Measurements from ENCODE around the gene PDE3A.

The PDE3A gene

DNA sequence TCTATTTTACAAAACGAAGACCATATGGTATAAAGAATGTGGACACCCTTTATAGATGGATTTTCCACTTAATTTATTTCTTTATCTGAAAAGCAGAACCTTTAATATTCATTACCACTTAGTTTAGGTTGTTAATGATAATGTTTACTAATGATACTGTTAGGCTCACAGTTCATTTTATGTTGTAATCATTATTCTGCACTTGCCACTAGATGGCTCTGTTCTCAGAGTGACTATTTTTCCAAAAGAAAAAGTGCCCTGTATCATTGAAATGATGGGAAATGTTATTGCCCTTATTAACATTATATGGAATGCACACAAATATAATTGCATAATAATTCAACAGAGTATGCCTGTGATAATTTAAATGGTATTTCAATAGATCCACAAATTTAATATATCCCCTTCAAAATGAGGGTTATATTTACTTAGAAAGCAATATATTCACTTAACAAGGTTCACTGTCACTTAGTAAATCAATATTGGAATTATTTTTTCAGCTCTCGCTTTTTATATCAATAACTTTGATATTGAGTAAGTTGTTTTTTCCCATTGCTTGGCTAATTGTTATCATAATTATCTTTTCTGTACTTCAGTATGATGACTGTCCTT, 95.7 kb downstream of the PDE3A start:
- peak; percentile 75 for DNase-seq

- DNase-seq = no peak
Observed at GRCh38 chr12:20469300-20469699, 101.0 kb downstream of the PDE3A start.

DNA sequence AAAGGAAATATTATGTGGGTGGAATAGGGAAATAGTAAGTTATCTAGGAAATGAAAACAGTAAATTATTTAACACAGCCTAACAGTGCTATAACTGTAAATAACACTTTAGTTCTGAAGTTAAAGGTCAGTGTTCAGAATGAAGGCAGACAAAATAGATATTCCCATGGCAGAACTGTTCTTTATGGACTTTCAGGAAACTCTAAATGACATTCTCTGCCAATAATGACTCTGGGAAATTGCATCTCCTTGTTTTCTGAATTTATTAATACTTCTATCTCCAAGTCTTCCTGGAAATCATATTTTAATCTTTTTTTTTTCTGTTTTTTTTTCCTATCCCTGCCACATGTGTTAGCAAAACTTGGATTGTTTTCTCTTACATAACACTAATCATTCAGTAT, 101.4 kb downstream of the PDE3A start:
- DNase-seq = no peak

GRCh38 chr12:20472102-20472782, 103.9 kb downstream of the PDE3A start:
- DNase-seq = no peak

- no peak for DNase-seq
Observed at GRCh38 chr12:20473133-20473532, 104.8 kb downstream of the PDE3A start.

GRCh38 chr12:20474016-20474415, 105.7 kb downstream of the PDE3A start:
- no peak for DNase-seq

- DNase-seq = no peak
Observed at GRCh38 chr12:20474443-20474842, 106.1 kb downstream of the PDE3A start.

DNA sequence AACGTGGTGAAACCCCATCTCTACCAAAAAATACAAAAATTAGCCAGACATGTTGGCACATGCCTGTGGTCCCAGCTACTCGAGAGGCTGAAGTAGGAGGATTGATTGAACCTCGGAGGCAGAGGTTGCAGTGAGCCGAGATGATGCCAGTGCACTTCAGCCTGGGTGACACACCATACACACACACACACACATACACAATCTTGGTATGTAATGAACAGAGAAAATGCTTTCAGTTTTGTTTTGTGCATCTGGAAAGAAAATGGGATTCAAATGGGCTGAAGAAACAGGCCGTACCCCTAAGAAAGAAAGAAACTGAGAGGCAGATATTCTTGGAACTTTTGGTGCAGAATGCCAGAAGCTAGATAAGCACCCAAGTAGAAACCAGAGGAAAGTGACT, 107.2 kb downstream of the PDE3A start:
- DNase-seq = no peak

GRCh38 chr12:20476551-20476950, 108.2 kb downstream of the PDE3A start:
- DNase-seq = no peak

DNA sequence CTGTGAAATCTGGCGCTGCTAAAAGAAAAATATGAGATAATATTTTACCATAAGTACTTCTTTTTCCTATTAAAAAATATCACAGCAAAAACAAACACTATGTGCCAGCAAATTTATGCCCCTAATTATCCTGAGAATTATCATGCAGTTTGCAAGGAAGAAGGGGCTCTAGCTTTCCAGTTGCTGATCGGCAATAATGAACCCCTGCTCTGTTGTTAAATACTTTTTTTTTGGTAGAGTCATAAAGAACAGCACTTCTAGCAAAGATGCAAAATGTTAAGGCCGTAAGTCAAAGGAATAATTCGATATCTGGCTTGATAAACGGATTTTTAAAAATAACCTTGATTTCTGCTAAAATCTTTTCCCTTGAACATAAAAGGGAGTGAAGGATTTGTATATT, 108.9 kb downstream of the PDE3A start:
- no peak for DNase-seq

DNA sequence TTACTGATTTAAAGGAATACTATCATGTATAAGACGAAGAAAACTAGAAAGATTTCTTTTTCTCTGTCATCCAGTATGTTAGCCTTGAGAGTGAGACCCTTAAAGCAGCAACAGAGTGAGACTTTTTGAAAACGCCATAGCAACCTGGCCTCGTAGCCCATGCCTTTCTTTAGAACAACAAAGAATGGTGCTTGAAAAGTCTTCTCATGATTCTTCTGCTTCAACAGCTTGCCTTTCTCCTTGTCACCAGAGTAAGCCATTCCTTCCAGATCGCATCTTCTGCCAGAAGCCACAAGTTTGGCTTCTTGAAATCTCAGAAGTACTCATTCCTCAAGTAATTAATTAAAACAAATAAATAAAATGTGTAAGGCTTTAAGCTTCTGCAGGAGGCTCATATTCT, 109.3 kb downstream of the PDE3A start:
- no peak for DNase-seq

GRCh38 chr12:20482491-20483054, 114.2 kb downstream of the PDE3A start:
- DNase-seq = no peak

DNA sequence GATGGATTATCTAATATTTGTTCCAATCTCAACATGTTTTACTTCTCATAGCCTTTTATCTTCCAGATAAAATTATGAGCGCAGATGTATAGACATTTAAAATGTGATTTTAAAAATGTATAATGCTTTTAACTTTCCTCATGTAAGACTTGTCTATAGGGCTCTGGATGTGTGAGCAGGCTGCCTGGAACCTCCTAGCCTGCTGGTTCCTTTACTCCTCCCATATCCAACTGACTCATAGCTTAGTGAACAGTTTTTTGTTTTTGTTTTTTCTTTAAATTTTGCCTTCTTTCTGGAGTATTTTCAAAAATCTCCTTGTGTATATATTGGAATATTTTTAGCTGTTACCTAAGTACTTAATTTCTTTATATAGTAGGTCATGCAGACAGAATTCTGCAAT, 115.4 kb downstream of the PDE3A start:
- DNase-seq = no peak

DNA sequence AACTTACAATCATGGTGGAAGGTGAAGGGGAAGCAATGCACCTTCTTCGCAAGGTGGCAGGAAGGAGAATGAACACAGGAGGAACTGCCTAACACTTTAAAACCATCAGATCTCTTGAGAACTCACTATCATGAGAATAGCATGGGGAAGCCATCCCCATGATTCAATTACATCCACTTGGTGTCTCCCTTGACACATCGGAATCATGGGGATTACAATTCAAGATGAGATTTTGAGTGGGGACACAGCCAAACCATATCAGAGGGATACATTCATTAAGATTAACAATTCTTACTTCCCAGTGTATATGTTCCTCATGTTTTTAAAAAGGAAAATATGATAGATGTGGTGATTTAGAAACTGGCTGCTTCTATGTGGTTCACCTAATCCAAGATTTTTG, 117.9 kb downstream of the PDE3A start:
- peak; percentile 53 for DNase-seq

GRCh38 chr12:20487519-20487918, 119.2 kb downstream of the PDE3A start:
- no peak for DNase-seq

DNA sequence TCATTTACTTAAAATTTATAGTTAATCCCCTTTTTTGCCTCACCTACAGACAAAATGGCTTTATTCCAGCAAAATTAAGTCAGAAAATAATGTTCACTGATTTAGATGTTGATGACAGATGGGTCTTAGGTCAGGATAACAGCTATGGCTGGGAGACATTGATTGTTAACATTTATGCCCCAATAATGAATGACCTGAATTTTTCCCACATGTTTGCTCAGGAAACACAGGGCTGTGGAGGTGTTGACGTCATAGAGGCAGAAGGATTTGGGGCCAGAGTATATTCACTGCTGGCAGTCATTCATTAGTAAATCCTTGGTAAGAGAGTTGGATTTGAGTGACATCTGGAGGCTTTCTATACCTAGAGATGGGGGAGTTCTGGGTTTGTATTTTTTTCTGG, 121.3 kb downstream of the PDE3A start:
- no peak for DNase-seq

DNA sequence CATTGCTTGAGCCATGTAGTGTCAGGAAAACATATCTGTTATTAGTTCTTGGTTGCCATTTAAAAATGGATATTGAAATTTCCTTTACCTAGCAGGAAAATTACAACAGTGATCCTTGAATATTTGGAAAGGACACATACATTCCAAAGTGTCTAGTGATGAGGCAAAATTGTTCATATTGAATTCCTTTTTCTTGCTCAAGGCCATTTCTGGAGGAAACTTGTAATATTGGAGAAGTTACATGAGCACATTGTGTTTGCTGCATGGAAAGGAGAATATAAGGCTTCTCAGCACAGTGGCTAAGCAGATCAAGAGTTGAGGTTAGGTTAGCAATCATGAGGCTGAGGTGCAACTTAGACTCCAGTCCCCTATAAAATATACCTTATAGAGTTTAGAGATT, 121.9 kb downstream of the PDE3A start:
- DNase-seq = no peak

- DNase-seq = no peak
Observed at GRCh38 chr12:20491290-20491689, 123.0 kb downstream of the PDE3A start.

- peak; percentile 46 for DNase-seq
Observed at GRCh38 chr12:20492251-20492760, 124.0 kb downstream of the PDE3A start.

GRCh38 chr12:20493934-20494333, 125.6 kb downstream of the PDE3A start:
- DNase-seq = no peak

GRCh38 chr12:20494851-20495250, 126.5 kb downstream of the PDE3A start:
- DNase-seq = no peak

DNA sequence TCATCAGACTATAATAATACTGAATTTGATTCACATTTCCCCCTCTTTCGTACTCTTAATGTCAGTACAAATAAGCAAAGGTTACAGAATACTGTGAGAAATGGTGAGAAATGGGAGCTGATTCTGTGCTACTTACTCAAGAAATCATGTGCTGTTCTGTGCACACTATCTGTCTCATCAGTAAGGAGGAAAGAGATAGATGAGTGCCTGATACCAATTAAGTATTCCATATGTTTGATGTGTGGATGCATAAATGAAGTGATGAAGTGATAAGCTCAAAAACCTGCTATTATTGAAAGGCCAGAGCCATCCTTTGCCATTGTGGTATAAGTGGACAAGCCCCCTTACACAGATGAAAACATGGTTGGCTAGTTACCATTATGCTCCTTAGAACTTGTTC, 127.7 kb downstream of the PDE3A start:
- DNase-seq = no peak

DNA sequence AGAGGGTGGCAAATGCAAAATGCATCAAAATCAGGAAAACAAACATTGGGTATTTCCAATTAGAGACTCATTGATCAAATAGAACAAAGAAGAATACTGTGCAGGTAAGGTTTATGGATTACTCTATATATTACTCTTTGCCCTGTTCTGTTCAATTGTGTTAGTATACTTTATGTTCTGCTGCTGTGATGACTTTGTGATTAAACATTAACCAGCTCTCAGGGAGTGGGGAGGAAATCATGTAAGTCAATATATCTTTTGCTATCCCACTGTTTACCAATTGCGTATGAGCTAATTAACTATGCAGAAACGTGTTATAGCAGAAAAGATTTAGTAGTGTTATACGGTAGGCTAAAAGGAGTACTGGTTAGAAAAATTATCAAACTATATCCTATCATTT, 129.4 kb downstream of the PDE3A start:
- peak; percentile 84 for DNase-seq

DNA sequence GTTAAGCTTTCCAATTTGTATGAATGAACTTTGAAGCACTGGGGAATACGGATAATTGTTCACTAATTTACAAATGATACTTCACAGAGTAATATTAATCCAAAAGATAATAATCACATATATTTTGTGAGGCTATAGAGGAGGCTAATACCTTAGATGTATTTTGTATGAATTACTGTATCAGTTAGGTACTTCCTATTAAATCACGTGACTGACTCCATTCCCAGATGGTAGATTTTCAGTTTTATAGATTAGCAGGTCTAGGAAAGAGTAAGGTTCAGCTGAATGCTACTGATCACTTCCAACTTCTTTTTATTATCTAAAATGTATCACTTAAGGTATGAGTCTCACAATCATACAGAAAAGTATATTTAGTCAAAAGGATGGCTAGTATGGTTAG, 133.6 kb downstream of the PDE3A start:
- DNase-seq = no peak

GRCh38 chr12:20503858-20504257, 135.5 kb downstream of the PDE3A start:
- DNase-seq = no peak
